GM19193 (cell line): ENCODE data around the gene CAPN15.

Experiments
- POLR2A ChIP-seq: IDR thresholded peaks from 4 replicates; pipeline ENCODE4 v1.6.1; 2011; ENCODE audit not compliant: insufficient read depth, insufficient read length; ENCODE audit errors: extremely low read depth

Gene CAPN15

GRCh38 chr16:578232-578869 lies 50.8 kb downstream of the CAPN15 start:
- no peak for TF ChIP-seq POLR2A

- TF ChIP-seq POLR2A, result no peak
Observed at GRCh38 chr16:578870-579405, 51.4 kb downstream of the CAPN15 start.

- TF ChIP-seq POLR2A, result no peak
Observed at GRCh38 chr16:580141-580945, 52.8 kb downstream of the CAPN15 start.

GRCh38 chr16:580946-581498 lies 53.5 kb downstream of the CAPN15 start:
- no peak for TF ChIP-seq POLR2A

- no peak for TF ChIP-seq POLR2A
Observed at GRCh38 chr16:582218-582613, 54.7 kb downstream of the CAPN15 start.

- TF ChIP-seq POLR2A, result no peak
Observed at GRCh38 chr16:582614-583331, 55.3 kb downstream of the CAPN15 start.

GRCh38 chr16:583470-583814 lies 55.9 kb downstream of the CAPN15 start:
- no peak for TF ChIP-seq POLR2A

- no peak for TF ChIP-seq POLR2A
Observed at GRCh38 chr16:583815-584591, 56.5 kb downstream of the CAPN15 start.

GRCh38 chr16:585351-585750 lies 57.8 kb downstream of the CAPN15 start:
- no peak for TF ChIP-seq POLR2A

- TF ChIP-seq POLR2A, result peak; percentile 9
Observed at GRCh38 chr16:586047-586644, 58.6 kb downstream of the CAPN15 start.

GRCh38 chr16:586645-587590 lies 59.4 kb downstream of the CAPN15 start:
- peak; percentile 34 for TF ChIP-seq POLR2A

- no peak for TF ChIP-seq POLR2A
Observed at GRCh38 chr16:588639-588888, 61.1 kb downstream of the CAPN15 start.

GRCh38 chr16:588889-589657 lies 61.6 kb downstream of the CAPN15 start:
- TF ChIP-seq POLR2A, result peak; percentile 85

- TF ChIP-seq POLR2A, result no peak
Observed at GRCh38 chr16:589658-590187, 62.2 kb downstream of the CAPN15 start, which contains the start of gene RAB40C. RAB40C (plus strand) TSS chr16:590066; CDS start chr16:590292, 226 bp downstream.
